ENCODE measurements around the gene NOX5. TPM values are rescaled to one million over a fixed set of nuclear protein-coding genes. Genes with fewer than 3 reads are reported as not detected.

The NOX5 gene
- total RNA-seq, 1 experiment from 2014 or later: not detected

GRCh38 chr15:68999091-68999490 lies 15.4 kb upstream of the NOX5 start:
- Histone ChIP-seq H3K36me3 (replicated peaks; ENCODE audit: control insufficient read depth, insufficient read depth, low read length) (no peaks in the 10 kb centered on the region), H3K4me3 (ENCODE audit: insufficient read depth, low read depth, low read length) (no peak overlapping the region), H3K27me3 (ENCODE audit: control insufficient read depth, insufficient read depth, low read length) (no peaks in the 10 kb centered on the region)
- no peak for DNase-seq

- H3K36me3 ChIP-seq (replicated peaks; ENCODE audit: control insufficient read depth, insufficient read depth, low read length): no peaks in the 10 kb centered on the region
- DNase-seq: no peak
- no peaks in the 10 kb centered on the region for H3K27me3 ChIP-seq (ENCODE audit: control insufficient read depth, insufficient read depth, low read length)
- H3K4me3 ChIP-seq (ENCODE audit: insufficient read depth, low read depth, low read length): no peak overlapping the region
Measured at GRCh38 chr15:69000091-69000490, 14.4 kb upstream of the NOX5 start.

GRCh38 chr15:69000725-69001503 lies 13.6 kb upstream of the NOX5 start:
- H3K4me3 ChIP-seq (ENCODE audit: insufficient read depth, low read depth, low read length): no peak overlapping the region
- no peak for DNase-seq
- no peaks in the 10 kb centered on the region for H3K36me3 ChIP-seq (replicated peaks; ENCODE audit: control insufficient read depth, insufficient read depth, low read length)
- H3K27me3 ChIP-seq (ENCODE audit: control insufficient read depth, insufficient read depth, low read length): no peaks in the 10 kb centered on the region

GRCh38 chr15:69002783-69003182 lies 11.7 kb upstream of the NOX5 start:
- Histone ChIP-seq H3K4me3 (ENCODE audit: insufficient read depth, low read depth, low read length) (no peak overlapping the region), H3K27me3 (ENCODE audit: control insufficient read depth, insufficient read depth, low read length) (no peaks in the 10 kb centered on the region), H3K36me3 (replicated peaks; ENCODE audit: control insufficient read depth, insufficient read depth, low read length) (no peaks in the 10 kb centered on the region)
- no peak for DNase-seq

GRCh38 chr15:69004011-69004410 lies 10.5 kb upstream of the NOX5 start:
- no peaks in the 10 kb centered on the region for H3K27me3 ChIP-seq (ENCODE audit: control insufficient read depth, insufficient read depth, low read length)
- DNase-seq: no peak
- no peaks in the 10 kb centered on the region for H3K36me3 ChIP-seq (replicated peaks; ENCODE audit: control insufficient read depth, insufficient read depth, low read length)
- H3K4me3 ChIP-seq (ENCODE audit: insufficient read depth, low read depth, low read length): no peak overlapping the region

- DNase-seq: no peak
- Histone ChIP-seq H3K36me3 (replicated peaks; ENCODE audit: control insufficient read depth, insufficient read depth, low read length) (no peaks in the 10 kb centered on the region), H3K27me3 (ENCODE audit: control insufficient read depth, insufficient read depth, low read length) (no peaks in the 10 kb centered on the region), H3K4me3 (ENCODE audit: insufficient read depth, low read depth, low read length) (no peak overlapping the region)
Measured at GRCh38 chr15:69008056-69008455, 6.4 kb upstream of the NOX5 start.

GRCh38 chr15:69009341-69009740 lies 5.2 kb upstream of the NOX5 start:
- Histone ChIP-seq H3K27me3 (ENCODE audit: control insufficient read depth, insufficient read depth, low read length) (no peaks in the 10 kb centered on the region), H3K36me3 (replicated peaks; ENCODE audit: control insufficient read depth, insufficient read depth, low read length) (no peaks in the 10 kb centered on the region)
- no peak for DNase-seq

GRCh38 chr15:69011641-69012040 lies 2.9 kb upstream of the NOX5 start:
- no peaks in the 10 kb centered on the region for H3K36me3 ChIP-seq (replicated peaks; ENCODE audit: control insufficient read depth, insufficient read depth, low read length)
- H3K27me3 ChIP-seq (ENCODE audit: control insufficient read depth, insufficient read depth, low read length): no peaks in the 10 kb centered on the region
- DNase-seq: no peak
- no peak overlapping the region for H3K4me3 ChIP-seq (ENCODE audit: insufficient read depth, low read depth, low read length)

More at GRCh38 chr15:69009341-69009740, 5.2 kb upstream of the NOX5 start:
- no peak overlapping the region for H3K4me3 ChIP-seq (ENCODE audit: insufficient read depth, low read depth, low read length)

- no peak for DNase-seq
- Histone ChIP-seq H3K36me3 (replicated peaks; ENCODE audit: control insufficient read depth, insufficient read depth, low read length) (no peaks in the 10 kb centered on the region), H3K27me3 (ENCODE audit: control insufficient read depth, insufficient read depth, low read length) (no peaks in the 10 kb centered on the region)
Measured at GRCh38 chr15:69012761-69013364, 1.6 kb upstream of the NOX5 start.

GRCh38 chr15:69013726-69014406 lies 629 bp upstream of the NOX5 start:
- Histone ChIP-seq H3K36me3 (replicated peaks; ENCODE audit: control insufficient read depth, insufficient read depth, low read length) (no peaks in the 10 kb centered on the region), H3K27me3 (ENCODE audit: control insufficient read depth, insufficient read depth, low read length) (no peaks in the 10 kb centered on the region), H3K4me3 (ENCODE audit: insufficient read depth, low read depth, low read length) (no peak overlapping the region)
- no peak for DNase-seq

More at GRCh38 chr15:69012761-69013364, 1.6 kb upstream of the NOX5 start:
- H3K4me3 ChIP-seq (ENCODE audit: insufficient read depth, low read depth, low read length): no peak overlapping the region

GRCh38 chr15:69015591-69015990 lies 1.1 kb downstream of the NOX5 start:
- H3K36me3 ChIP-seq (replicated peaks; ENCODE audit: control insufficient read depth, insufficient read depth, low read length): no peaks in the 10 kb centered on the region
- H3K27me3 ChIP-seq (ENCODE audit: control insufficient read depth, insufficient read depth, low read length): no peaks in the 10 kb centered on the region
- no peak for DNase-seq
- no peak overlapping the region for H3K4me3 ChIP-seq (ENCODE audit: insufficient read depth, low read depth, low read length)

GRCh38 chr15:69016021-69016595 lies 1.6 kb downstream of the NOX5 start:
- Histone ChIP-seq H3K4me3 (ENCODE audit: insufficient read depth, low read depth, low read length) (no peak overlapping the region), H3K36me3 (replicated peaks; ENCODE audit: control insufficient read depth, insufficient read depth, low read length) (no peaks in the 10 kb centered on the region), H3K27me3 (ENCODE audit: control insufficient read depth, insufficient read depth, low read length) (no peaks in the 10 kb centered on the region)
- DNase-seq: no peak

GRCh38 chr15:69017978-69018377 lies 3.5 kb downstream of the NOX5 start:
- Histone ChIP-seq H3K4me3 (ENCODE audit: insufficient read depth, low read depth, low read length) (no peak overlapping the region), H3K27me3 (ENCODE audit: control insufficient read depth, insufficient read depth, low read length) (no peaks in the 10 kb centered on the region), H3K36me3 (replicated peaks; ENCODE audit: control insufficient read depth, insufficient read depth, low read length) (no peaks in the 10 kb centered on the region)
- DNase-seq: peak; percentile 50

- H3K4me3 ChIP-seq (ENCODE audit: insufficient read depth, low read depth, low read length): no peak overlapping the region
- no peak for DNase-seq
- H3K27me3 ChIP-seq (ENCODE audit: control insufficient read depth, insufficient read depth, low read length): no peaks in the 10 kb centered on the region
- no peaks in the 10 kb centered on the region for H3K36me3 ChIP-seq (replicated peaks; ENCODE audit: control insufficient read depth, insufficient read depth, low read length)
Measured at GRCh38 chr15:69018951-69019350, 4.5 kb downstream of the NOX5 start.

- Histone ChIP-seq H3K4me3 (ENCODE audit: insufficient read depth, low read depth, low read length) (no peak overlapping the region), H3K27me3 (ENCODE audit: control insufficient read depth, insufficient read depth, low read length) (no peaks in the 10 kb centered on the region)
Measured at GRCh38 chr15:69021895-69022294, 7.4 kb downstream of the NOX5 start.

More at GRCh38 chr15:69021895-69022294, 7.4 kb downstream of the NOX5 start:
- no peak for DNase-seq
- no peaks in the 10 kb centered on the region for H3K36me3 ChIP-seq (replicated peaks; ENCODE audit: control insufficient read depth, insufficient read depth, low read length)
